IMR-90 (cell line): ENCODE measurements around the gene CHM. TPM values are rescaled to one million over a fixed set of nuclear protein-coding genes. Genes with fewer than 3 reads are reported as not detected.

Source experiments
- ATAC-seq: fragments of 200-7000 bp; cut with Tn5 transposase; 2 replicates; pipeline ENCODE4 v1.9.1; 2020; ENCODE audit warnings: low read depth, mild to moderate bottlenecking, moderate library complexity
- BruUV-seq: library from RNA; stranded (reverse); fragments of 400-500 nt; replicated peaks from 2 replicates; lab custom pipeline; 2021; lab: Mats Ljungman, UMichigan
- CTCF ChIA-PET: fragments of 300-600 bp; formaldehyde crosslinking; extraction: SDS; loops from one replicate; lab custom pipeline; 2021; ENCODE audit warnings: antibody characterized with exemption; lab: Yijun Ruan, JAX
- POLR2A ChIA-PET: fragments of 300-600 bp; sonication (Branson Sonifier 250); formaldehyde crosslinking; loops from one replicate; lab custom pipeline; 2022; ENCODE audit warnings: antibody characterized with exemption; ENCODE audit not compliant: unreplicated experiment; lab: Charles Lee
- DNase-seq: peaks from one replicate; pipeline ENCODE4 v3.0.0; 2013
- H2AFZ ChIP-seq: replicated peaks from 2 replicates; pipeline ENCODE3; 2013; ENCODE audit warnings: low read length, mild to moderate bottlenecking; ENCODE audit not compliant: poor library complexity
- H2AK5ac ChIP-seq: 2 replicates; pipeline ENCODE4 v1.6.1; 2013; ENCODE audit warnings: low read depth, low read length, inconsistent platforms
- H2AK9ac ChIP-seq: replicated peaks from 2 replicates; pipeline ENCODE3; 2013; ENCODE audit warnings: mild to moderate bottlenecking, low read depth, low read length, moderate library complexity; ENCODE audit not compliant: poor library complexity
- H2BK120ac ChIP-seq: 2 replicates; pipeline ENCODE4 v1.6.1; 2013; ENCODE audit warnings: low read depth, low read length, inconsistent platforms
- H2BK15ac ChIP-seq: 3 replicates; pipeline ENCODE4 v1.6.1; 2013; ENCODE audit warnings: low read depth, low read length, inconsistent platforms
- H2BK20ac ChIP-seq: 2 replicates; pipeline ENCODE4 v1.6.1; 2013; ENCODE audit warnings: low read depth, mild to moderate bottlenecking, inconsistent platforms, low read length, moderate library complexity
- H2BK5ac ChIP-seq: 2 replicates; pipeline ENCODE4 v1.6.1; 2013; ENCODE audit warnings: mild to moderate bottlenecking, low read depth, low read length, inconsistent platforms; ENCODE audit not compliant: poor library complexity, severe bottlenecking
- H3K14ac ChIP-seq: replicated peaks from 2 replicates; pipeline ENCODE4 v1.6.1; 2013; ENCODE audit warnings: low read depth, low read length, inconsistent platforms
- H3K18ac ChIP-seq: 2 replicates; pipeline ENCODE4 v1.6.1; 2013; ENCODE audit warnings: low read depth, low read length, control low read depth
- H3K23ac ChIP-seq: 2 replicates; pipeline ENCODE4 v1.6.1; 2013; ENCODE audit warnings: low read depth, low read length, inconsistent platforms
- H3K27ac ChIP-seq: 2 replicates; pipeline ENCODE4 v1.5.1; 2013; ENCODE audit warnings: mild to moderate bottlenecking, control low read depth, low read length; ENCODE audit not compliant: insufficient read depth
- H3K27me3 ChIP-seq: 2 replicates; pipeline ENCODE4 v1.6.1; 2013; ENCODE audit warnings: low read length; ENCODE audit not compliant: control insufficient read depth, insufficient read depth
- H3K36me3 ChIP-seq: 2 replicates; pipeline ENCODE4 v1.6.1; 2013; ENCODE audit warnings: low read length, mixed read lengths; ENCODE audit not compliant: control insufficient read depth, insufficient read depth
- H3K4ac ChIP-seq: 2 replicates; pipeline ENCODE4 v1.6.1; 2013; ENCODE audit warnings: low read depth, low read length, inconsistent platforms
- H3K4me1 ChIP-seq: 2 replicates; pipeline ENCODE4 v1.6.1; 2013; ENCODE audit warnings: low read length, mixed read lengths; ENCODE audit not compliant: control insufficient read depth, insufficient read depth
- H3K4me2 ChIP-seq: 2 replicates; pipeline ENCODE4 v1.6.1; 2013; ENCODE audit warnings: low read depth, mild to moderate bottlenecking, control low read depth, low read length, moderate library complexity
- H3K4me3 ChIP-seq: 2 replicates; pipeline ENCODE4 v1.5.1; 2013; ENCODE audit warnings: low read depth, mild to moderate bottlenecking, control low read depth, low read length, moderate library complexity; ENCODE audit not compliant: insufficient read depth
- H3K56ac ChIP-seq: 2 replicates; pipeline ENCODE4 v1.6.1; 2013; ENCODE audit warnings: low read length, inconsistent platforms; ENCODE audit not compliant: insufficient read depth; ENCODE audit errors: extremely low read depth
- H3K79me1 ChIP-seq, 2 experiments: 2 replicates each; pipeline ENCODE4 v1.6.1; 2013; ENCODE audit warnings: low read length in 2 of 2, inconsistent platforms in 1 of 2, low read depth in 1 of 2
- H3K9ac ChIP-seq: 2 replicates; pipeline ENCODE4 v1.6.1; 2013; ENCODE audit warnings: low read depth, low read length, control low read depth
- H3K9me1 ChIP-seq: 2 replicates; pipeline ENCODE4 v1.6.1; 2013; ENCODE audit warnings: low read length, inconsistent platforms; ENCODE audit not compliant: insufficient read depth
- H3K9me3 ChIP-seq: 2 replicates; pipeline ENCODE4 v1.6.1; 2013; ENCODE audit warnings: low read length; ENCODE audit not compliant: control insufficient read depth, insufficient read depth
- H4K20me1 ChIP-seq: 2 replicates; pipeline ENCODE4 v1.6.1; 2013; ENCODE audit warnings: low read length, inconsistent platforms; ENCODE audit not compliant: insufficient read depth
- H4K5ac ChIP-seq: 2 replicates; pipeline ENCODE4 v1.6.1; 2013; ENCODE audit warnings: mild to moderate bottlenecking, low read depth, low read length, control low read depth
- H4K8ac ChIP-seq, 2 experiments: 2 replicates each; pipeline ENCODE4 v1.6.1; 2013; ENCODE audit warnings: low read depth in 2 of 2, low read length in 2 of 2, control low read depth in 1 of 2, inconsistent platforms in 1 of 2
- H4K91ac ChIP-seq: 2 replicates; pipeline ENCODE4 v1.6.1; 2013; ENCODE audit warnings: low read depth, low read length, inconsistent platforms; ENCODE audit not compliant: insufficient read depth
- BHLHE40 ChIP-seq: fragments of 150-350 bp; IDR thresholded peaks from 2 replicates; pipeline ENCODE4 v1.6.1; 2016; ENCODE audit warnings: mild to moderate bottlenecking, low read depth, low read length
- CEBPB ChIP-seq: IDR thresholded peaks from 2 replicates; pipeline ENCODE4 v1.6.1; 2012; ENCODE audit warnings: low read depth, low read length, improper control_type of control experiment
- CHD1 ChIP-seq: IDR thresholded peaks from 2 replicates; pipeline ENCODE4 v1.6.1; 2012; ENCODE audit warnings: low read depth, low read length, improper control_type of control experiment
- CTCF ChIP-seq: conservative IDR thresholded peaks from 2 replicates; pipeline ENCODE4 v1.5.1; 2012; ENCODE audit warnings: mild to moderate bottlenecking, low read depth, low read length, improper control_type of control experiment
- ELK1 ChIP-seq: fragments of 150-350 bp; IDR thresholded peaks from 2 replicates; pipeline ENCODE4 v1.6.1; 2016; ENCODE audit warnings: low read depth, mild to moderate bottlenecking, low read length, moderate library complexity, borderline replicate concordance
- FOS ChIP-seq: fragments of 150-350 bp; IDR thresholded peaks from 2 replicates; pipeline ENCODE4 v1.6.1; 2016; ENCODE audit warnings: low read depth, low read length
- MAFK ChIP-seq: IDR thresholded peaks from 2 replicates; pipeline ENCODE4 v1.6.1; 2012; ENCODE audit warnings: low read depth, low read length, improper control_type of control experiment
- MAZ ChIP-seq: IDR thresholded peaks from 2 replicates; pipeline ENCODE4 v1.6.1; 2012; ENCODE audit warnings: low read depth, mild to moderate bottlenecking, low read length, improper control_type of control experiment, moderate library complexity, borderline replicate concordance
- MXI1 ChIP-seq: IDR thresholded peaks from 2 replicates; pipeline ENCODE4 v1.6.1; 2012; ENCODE audit warnings: low read depth, mild to moderate bottlenecking, low read length, moderate library complexity, borderline replicate concordance
- NFE2L2 ChIP-seq: fragments of 150-350 bp; IDR thresholded peaks from 2 replicates; pipeline ENCODE4 v1.6.1; 2016; ENCODE audit warnings: low read depth, mild to moderate bottlenecking, low read length
- POLR2A ChIP-seq: IDR thresholded peaks from 2 replicates; pipeline ENCODE4 v1.6.1; 2012; ENCODE audit warnings: mild to moderate bottlenecking, low read depth, low read length
- RAD21 ChIP-seq: IDR thresholded peaks from 2 replicates; pipeline ENCODE4 v1.6.1; 2012; ENCODE audit warnings: low read length, improper control_type of control experiment
- RCOR1 ChIP-seq: IDR thresholded peaks from 2 replicates; pipeline ENCODE4 v1.6.1; 2012; ENCODE audit warnings: mild to moderate bottlenecking, low read length, improper control_type of control experiment; ENCODE audit not compliant: insufficient replicate concordance
- RFX5 ChIP-seq: IDR thresholded peaks from 2 replicates; pipeline ENCODE4 v1.8.0; 2012; ENCODE audit warnings: low read depth, mild to moderate bottlenecking, low read length, moderate library complexity
- SMC3 ChIP-seq: fragments of 150-350 bp; IDR thresholded peaks from 2 replicates; pipeline ENCODE4 v1.6.1; 2016; ENCODE audit warnings: low read depth, mild to moderate bottlenecking, antibody characterized with exemption, low read length, moderate library complexity
- USF2 ChIP-seq: fragments of 150-350 bp; IDR thresholded peaks from 2 replicates; pipeline ENCODE4 v1.6.1; 2017; ENCODE audit warnings: mild to moderate bottlenecking, antibody characterized with exemption, low read length, low read depth
- WGBS, 2 experiments: methylation state at CpG; one replicate each; pipeline versions ENCODE4 v1.1.5 to v1.1.7; 2013; ENCODE audit warnings: missing lambda C conversion rate in 2 of 2; ENCODE audit not compliant: insufficient read length in 1 of 2; ENCODE audit errors: extremely low coverage in 2 of 2; 5-methylcytosine and 5-hydroxymethylcytosine counted together
- dilution Hi-C: fragments of 300-500 bp; cut with HindIII; formaldehyde crosslinking; loops from one replicate; pipeline ENCODE4 v1.14.3; 2018; ENCODE audit warnings: low sequenced_read_pairs; ENCODE audit not compliant: unreplicated experiment
- in situ Hi-C: fragments of 300-500 bp; cut with MboI; formaldehyde crosslinking; loops from 3 replicates; pipeline ENCODE4 v1.14.3; 2019; ENCODE audit warnings: low sequenced_read_pairs, inconsistent platforms, mixed read lengths
- intact Hi-C: fragments of 100-400 bp; cut with micrococcal nuclease; formaldehyde crosslinking; loops from 2 replicates; pipeline ENCODE4 v1.10.0; 2022
- polyA plus RNA-seq, 3 experiments: library from polyadenylated mRNA; depleted of rRNA; stranded (reverse); fragments of >200 nt; gene quantifications; 2 replicates each; pipeline ENCODE4 v1.2.3, GENCODE V29; 2012; ENCODE audit warnings: low replicate concordance in 1 of 3
- total RNA-seq: library from RNA; depleted of rRNA; stranded (reverse); fragments of >200 nt; gene quantifications from 2 replicates; pipeline ENCODE4 v1.2.3, GENCODE V29; 2012

The CHM gene
- total and polyA plus RNA-seq, 2 of the 4 experiments (the other 2 are of a cell fraction) = 11.9 to 21.7 TPM

GRCh38 chrX:86061407-86061806 lies 14.0 kb upstream of the CHM start:
- Histone ChIP-seq H3K27ac (no peak overlapping the region), H2AFZ (no peak overlapping the region), H3K4me1 (no peaks in the 10 kb centered on the region), H2BK5ac (no peak overlapping the region), H3K9ac (no peak overlapping the region), H3K9me1 (no peaks in the 10 kb centered on the region), H3K27me3 (peaks cover 2% of the 10 kb centered on the region; the same call in 1 of the 2 replicates), H2BK120ac (no peak overlapping the region), H3K4me3 (no peak overlapping the region), H3K4ac (no peak overlapping the region), H2AK9ac (no peak overlapping the region), H3K9me3 (no peaks in the 10 kb centered on the region), H3K18ac (no peak overlapping the region), H3K79me1 (no peaks in the 10 kb centered on the region), H4K5ac (no peak overlapping the region), H4K91ac (no peak overlapping the region), H3K36me3 (no peaks in the 10 kb centered on the region), H2BK15ac (no peak overlapping the region), H2BK20ac (no peak overlapping the region), H2AK5ac (no peak overlapping the region), H3K23ac (no peak overlapping the region), H3K4me2 (no peak overlapping the region), H4K8ac (no peak overlapping the region), H4K20me1 (no peaks in the 10 kb centered on the region), H3K14ac (no peak overlapping the region), H3K56ac (no peak overlapping the region)
- ChIA-PET POLR2A (no interaction called here), CTCF (no interaction called here)
- no CpG with 5 or more reads among the region's 3 CpGs for WGBS, 2 experiments
- ATAC-seq (no peak), DNase-seq (no peak)
- no peak for TF ChIP-seq MAZ
- TF ChIP-seq RCOR1 = no peak
- no peak for TF ChIP-seq POLR2A
- TF ChIP-seq MXI1 = no peak
- TF ChIP-seq FOS = no peak
- no peak for TF ChIP-seq RFX5
- TF ChIP-seq USF2 = no peak
- no peak for TF ChIP-seq CTCF
- no peak for TF ChIP-seq NFE2L2
- no peak for TF ChIP-seq CHD1
- no peak for TF ChIP-seq ELK1
- TF ChIP-seq RAD21 = no peak
- TF ChIP-seq CEBPB = no peak
- no peak for TF ChIP-seq MAFK
- TF ChIP-seq SMC3 = no peak
- no peak for TF ChIP-seq BHLHE40
- no TSS peak for BruUV-seq
- in situ Hi-C loops (no loop called here), intact Hi-C loops (loop anchor here (5.0 kb wide), 1 partner anchor 584 kb away; no protein-coding TSS in a partner anchor), dilution Hi-C loops (no loop called here)
